Glutamatergic neuron (in vitro differentiated cells): Measurements from ENCODE around the gene CACNA1I. TPM values are rescaled to one million over a fixed set of nuclear protein-coding genes. Genes with fewer than 3 reads are reported as not detected.

Source experiments
- DNase-seq: peaks from one replicate; pipeline ENCODE4 v3.0.0; 2022
- H3K27ac Mint-ChIP-seq: one replicate; pipeline ENCODE4 v1.8.0; 2020; ENCODE audit warnings: mild to moderate bottlenecking, mixed read lengths, inconsistent platforms; ENCODE audit not compliant: unreplicated experiment
- H3K27me3 Mint-ChIP-seq: one replicate; pipeline ENCODE4 v1.8.0; 2020; ENCODE audit warnings: mild to moderate bottlenecking, moderate library complexity, mixed read lengths, inconsistent platforms; ENCODE audit not compliant: unreplicated experiment
- H3K36me3 Mint-ChIP-seq: one replicate; pipeline ENCODE4 v1.8.0; 2020; ENCODE audit warnings: mild to moderate bottlenecking, mixed read lengths, inconsistent platforms; ENCODE audit not compliant: unreplicated experiment
- H3K4me1 Mint-ChIP-seq: one replicate; pipeline ENCODE4 v1.8.0; 2020; ENCODE audit warnings: mild to moderate bottlenecking, low read depth, mixed read lengths, inconsistent platforms; ENCODE audit not compliant: unreplicated experiment
- H3K4me3 Mint-ChIP-seq: one replicate; pipeline ENCODE4 v1.8.0; 2020; ENCODE audit warnings: mild to moderate bottlenecking, mixed read lengths, inconsistent platforms; ENCODE audit not compliant: unreplicated experiment
- H3K9me3 Mint-ChIP-seq: one replicate; pipeline ENCODE4 v1.8.0; 2020; ENCODE audit warnings: mild to moderate bottlenecking, moderate library complexity, mixed read lengths, inconsistent platforms; ENCODE audit not compliant: unreplicated experiment
- CTCF ChIP-seq: fragments of 200-600 bp; sonication (generic); IDR thresholded peaks from one replicate; pipeline ENCODE4 v1.5.0; 2021; ENCODE audit not compliant: partially characterized antibody, unreplicated experiment
- total RNA-seq: library from RNA; stranded (reverse); fragmentation: NEBNext Ultra II Directional; extraction: Animal tissue kit (Norgen Biotek cat#: 25700); gene quantifications from one replicate; pipeline ENCODE4 v1.2.1, GENCODE V29; 2021; ENCODE audit not compliant: unreplicated experiment

The CACNA1I gene
- total RNA-seq, 1 donor from 2014 or later = 0.12 TPM

- H3K4me1 Mint-ChIP-seq = peaks cover 3% of the 10 kb centered on the region
- peaks cover 10% of the 10 kb centered on the region for H3K36me3 Mint-ChIP-seq
- H3K9me3 Mint-ChIP-seq = peaks cover 6% of the 10 kb centered on the region
- H3K27ac Mint-ChIP-seq = no peak overlapping the region
- TF ChIP-seq CTCF = no peak
- peaks cover 12% of the 10 kb centered on the region for H3K27me3 Mint-ChIP-seq
- H3K4me3 Mint-ChIP-seq = no peak overlapping the region
- DNase-seq = no peak
Observed at GRCh38 chr22:39634530-39635405, 64.2 kb downstream of the CACNA1I start.

GRCh38 chr22:39635719-39636118 lies 65.2 kb downstream of the CACNA1I start:
- Mint-ChIP-seq H3K4me1 (peaks cover 3% of the 10 kb centered on the region), H3K36me3 (peaks cover 12% of the 10 kb centered on the region), H3K27me3 (peaks cover 15% of the 10 kb centered on the region), H3K9me3 (peaks cover 3% of the 10 kb centered on the region), H3K27ac (no peak overlapping the region), H3K4me3 (no peak overlapping the region)
- TF ChIP-seq CTCF = no peak
- no peak for DNase-seq

- Mint-ChIP-seq H3K36me3 (peaks cover 12% of the 10 kb centered on the region), H3K27ac (no peak overlapping the region), H3K4me3 (no peak overlapping the region), H3K27me3 (peaks cover 10% of the 10 kb centered on the region), H3K9me3 (peaks cover 1% of the 10 kb centered on the region), H3K4me1 (no peaks in the 10 kb centered on the region)
- no peak for DNase-seq
- TF ChIP-seq CTCF = no peak
Observed at GRCh38 chr22:39638958-39639357, 68.4 kb downstream of the CACNA1I start.

GRCh38 chr22:39641660-39642310 lies 71.2 kb downstream of the CACNA1I start:
- Mint-ChIP-seq H3K27ac (no peak overlapping the region), H3K9me3 (no peaks in the 10 kb centered on the region), H3K4me3 (no peak overlapping the region), H3K36me3 (peaks cover 4% of the 10 kb centered on the region), H3K4me1 (no peaks in the 10 kb centered on the region), H3K27me3 (peaks cover 10% of the 10 kb centered on the region)
- TF ChIP-seq CTCF = no peak
- no peak for DNase-seq
